Measurements from ENCODE around the gene PLXNC1. TPM values are rescaled to one million over a fixed set of nuclear protein-coding genes. Genes with fewer than 3 reads are reported as not detected.

Gene PLXNC1
- total and polyA plus RNA-seq, 2 donors (not counting 1 experiment from before 2014, with no cell fraction given): 15.1 to 86.9 TPM

DNA sequence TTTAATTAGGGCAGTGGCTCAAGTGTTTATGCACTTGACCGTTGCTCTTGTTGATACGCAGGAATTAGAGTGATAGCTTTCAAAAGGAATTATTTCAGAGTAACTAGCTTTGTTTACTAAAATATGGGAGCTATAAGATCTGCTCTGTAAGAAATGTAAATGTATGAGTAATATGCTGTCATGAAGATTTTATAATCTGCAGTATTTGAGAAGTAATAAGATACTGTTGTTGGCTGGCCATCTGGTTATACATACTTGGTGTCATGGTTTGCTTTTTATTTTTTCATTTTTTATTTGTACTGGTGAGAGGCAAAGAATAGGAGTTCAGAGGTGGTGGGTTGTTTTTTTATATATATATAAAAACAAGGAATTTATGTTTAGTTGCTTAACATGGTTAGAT, 58.5 kb downstream of the PLXNC1 start:
- Histone ChIP-seq H3K4me1 (ENCODE audit: control insufficient read depth, extremely low read depth, insufficient read depth, low read length) (no peaks in the 10 kb centered on the region), H3K79me2 (ENCODE audit: control insufficient read depth, insufficient read depth, low read length) (no peaks in the 10 kb centered on the region), H3K27me3 (ENCODE audit: control insufficient read depth, insufficient read depth, low read length) (no peaks in the 10 kb centered on the region), H3K27ac (ENCODE audit: insufficient read depth, low read length) (no peak overlapping the region), H3K4me2 (ENCODE audit: extremely low read depth, insufficient read depth, low read length) (no peak overlapping the region), H3K4me3 (replicated peaks in 1 of 4; ENCODE audit: control extremely low read depth in 1 of 4, insufficient read depth in 1 of 4, low read depth in 3 of 4, low read length in 4 of 4) (no peak overlapping the region), H3K9me3 (ENCODE audit: control insufficient read depth, insufficient read depth, low read depth, low read length) (no peaks in the 10 kb centered on the region), H3K36me3 (ENCODE audit: control insufficient read depth, insufficient read depth, low read length) (no peaks in the 10 kb centered on the region), H3K9ac (ENCODE audit: insufficient read depth, low read length) (no peak overlapping the region), H2AFZ (ENCODE audit: low read length) (no peak overlapping the region), H4K20me1 (ENCODE audit: control insufficient read depth, extremely low read depth, insufficient read depth, low read length) (no peaks in the 10 kb centered on the region)
- DNase-seq (ENCODE audit: low read depth in 2 of 2): peak in 1 of 2 donors; percentile 21
- no peak for TF ChIP-seq EZH2 (IDR thresholded peaks at IDR 0.05; ENCODE audit: low read length, missing control alignments)
- TF ChIP-seq, protein P1, sequence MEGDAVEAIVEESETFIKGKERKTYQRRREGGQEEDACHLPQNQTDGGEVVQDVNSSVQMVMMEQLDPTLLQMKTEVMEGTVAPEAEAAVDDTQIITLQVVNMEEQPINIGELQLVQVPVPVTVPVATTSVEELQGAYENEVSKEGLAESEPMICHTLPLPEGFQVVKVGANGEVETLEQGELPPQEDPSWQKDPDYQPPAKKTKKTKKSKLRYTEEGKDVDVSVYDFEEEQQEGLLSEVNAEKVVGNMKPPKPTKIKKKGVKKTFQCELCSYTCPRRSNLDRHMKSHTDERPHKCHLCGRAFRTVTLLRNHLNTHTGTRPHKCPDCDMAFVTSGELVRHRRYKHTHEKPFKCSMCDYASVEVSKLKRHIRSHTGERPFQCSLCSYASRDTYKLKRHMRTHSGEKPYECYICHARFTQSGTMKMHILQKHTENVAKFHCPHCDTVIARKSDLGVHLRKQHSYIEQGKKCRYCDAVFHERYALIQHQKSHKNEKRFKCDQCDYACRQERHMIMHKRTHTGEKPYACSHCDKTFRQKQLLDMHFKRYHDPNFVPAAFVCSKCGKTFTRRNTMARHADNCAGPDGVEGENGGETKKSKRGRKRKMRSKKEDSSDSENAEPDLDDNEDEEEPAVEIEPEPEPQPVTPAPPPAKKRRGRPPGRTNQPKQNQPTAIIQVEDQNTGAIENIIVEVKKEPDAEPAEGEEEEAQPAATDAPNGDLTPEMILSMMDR (conservative IDR thresholded peaks at IDR 0.05 in 1 of 2, IDR thresholded peaks at IDR 0.05 in 1 of 2; ENCODE audit: low read depth in 1 of 2, low read length in 2 of 2): no peak

DNA sequence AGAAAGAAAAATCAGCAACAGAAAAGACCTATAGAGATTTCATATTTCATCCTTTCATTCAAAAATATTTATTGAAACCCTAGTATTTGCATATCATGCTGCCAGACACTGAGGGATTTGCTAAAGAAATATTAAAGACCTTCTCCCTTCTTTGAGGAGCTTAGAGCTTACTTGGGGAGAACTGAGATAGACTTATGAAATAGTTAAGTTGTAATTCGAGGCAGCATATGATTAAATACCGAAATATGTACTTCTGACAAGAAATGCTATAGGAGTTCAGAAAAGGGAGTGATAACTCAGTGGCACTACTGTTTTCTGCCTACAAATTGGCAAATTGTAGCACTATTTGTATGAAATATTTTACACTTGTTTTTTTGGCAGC, 59.1 kb downstream of the PLXNC1 start:
- DNase-seq (ENCODE audit: low read depth in 2 of 2): peak in 1 of 2 donors; percentile 7
- H4K20me1 ChIP-seq (ENCODE audit: control insufficient read depth, extremely low read depth, insufficient read depth, low read length): no peaks in the 10 kb centered on the region
- H3K9ac ChIP-seq (ENCODE audit: insufficient read depth, low read length): no peak overlapping the region
- H3K36me3 ChIP-seq (ENCODE audit: control insufficient read depth, insufficient read depth, low read length): no peaks in the 10 kb centered on the region
- no peak overlapping the region for H2AFZ ChIP-seq (ENCODE audit: low read length)
- H3K79me2 ChIP-seq (ENCODE audit: control insufficient read depth, insufficient read depth, low read length): no peaks in the 10 kb centered on the region
- no peak overlapping the region for H3K27ac ChIP-seq (ENCODE audit: insufficient read depth, low read length)
- H3K27me3 ChIP-seq (ENCODE audit: control insufficient read depth, insufficient read depth, low read length): no peaks in the 10 kb centered on the region
- no peak overlapping the region for H3K4me2 ChIP-seq (ENCODE audit: extremely low read depth, insufficient read depth, low read length)
- no peaks in the 10 kb centered on the region for H3K4me1 ChIP-seq (ENCODE audit: control insufficient read depth, extremely low read depth, insufficient read depth, low read length)
- no peak overlapping the region for H3K4me3 ChIP-seq (replicated peaks in 1 of 4; ENCODE audit: control extremely low read depth in 1 of 4, insufficient read depth in 1 of 4, low read depth in 3 of 4, low read length in 4 of 4)
- TF ChIP-seq, protein P1 (conservative IDR thresholded peaks at IDR 0.05 in 1 of 2, IDR thresholded peaks at IDR 0.05 in 1 of 2; ENCODE audit: low read depth in 1 of 2, low read length in 2 of 2): no peak
- TF ChIP-seq EZH2 (IDR thresholded peaks at IDR 0.05; ENCODE audit: low read length, missing control alignments): no peak
- no peaks in the 10 kb centered on the region for H3K9me3 ChIP-seq (ENCODE audit: control insufficient read depth, insufficient read depth, low read depth, low read length)

DNA sequence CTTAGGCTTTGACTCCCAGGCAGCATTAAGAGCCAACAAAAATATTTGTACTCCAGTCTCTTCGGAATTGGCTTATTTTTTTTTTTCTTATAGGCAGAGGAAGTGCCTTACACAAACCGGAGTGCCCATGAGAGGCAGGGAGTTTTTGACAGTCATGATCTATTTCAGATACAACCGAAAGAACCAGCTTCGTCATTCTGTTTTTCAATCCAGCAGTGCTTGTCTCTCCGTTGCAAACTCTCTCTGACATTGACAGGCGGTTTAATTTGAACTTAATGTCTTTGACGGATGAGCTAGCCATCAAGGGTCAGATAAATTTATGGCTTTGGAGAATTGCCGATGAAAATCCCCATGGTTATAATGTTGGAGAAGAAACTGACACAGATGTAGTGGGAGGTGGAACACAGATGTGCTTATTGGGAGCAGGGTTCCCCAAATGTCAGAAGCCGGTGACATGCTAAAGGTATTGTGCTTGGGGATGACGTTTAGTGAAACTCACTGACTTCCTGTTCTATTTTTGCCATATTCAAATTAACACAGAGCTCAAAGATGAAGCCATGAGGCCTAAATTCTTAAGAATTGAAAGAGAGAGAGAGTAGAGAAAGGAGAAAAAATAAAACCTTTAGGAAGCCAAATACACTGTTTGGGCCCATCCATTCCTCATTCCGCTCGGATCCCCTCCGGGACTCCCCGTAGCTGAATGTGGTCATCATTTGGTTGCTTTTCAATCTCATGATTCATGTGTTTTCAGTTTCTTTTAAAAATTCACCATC, 59.7 kb downstream of the PLXNC1 start:
- no peak overlapping the region for H2AFZ ChIP-seq (ENCODE audit: low read length)
- DNase-seq (ENCODE audit: low read depth in 2 of 2): peak in 1 of 2 donors; percentile 42
- no peak for TF ChIP-seq EZH2 (IDR thresholded peaks at IDR 0.05; ENCODE audit: low read length, missing control alignments)
- TF ChIP-seq, protein P1 (conservative IDR thresholded peaks at IDR 0.05 in 1 of 2, IDR thresholded peaks at IDR 0.05 in 1 of 2; ENCODE audit: low read depth in 1 of 2, low read length in 2 of 2): no peak

More for the DNA sequence above, 59.7 kb downstream of the PLXNC1 start:
- H3K4me2 ChIP-seq (ENCODE audit: extremely low read depth, insufficient read depth, low read length): no peak overlapping the region
- no peak overlapping the region for H3K4me3 ChIP-seq (replicated peaks in 1 of 4; ENCODE audit: control extremely low read depth in 1 of 4, insufficient read depth in 1 of 4, low read depth in 3 of 4, low read length in 4 of 4)
- H3K36me3 ChIP-seq (ENCODE audit: control insufficient read depth, insufficient read depth, low read length): no peaks in the 10 kb centered on the region
- H3K27ac ChIP-seq (ENCODE audit: insufficient read depth, low read length): no peak overlapping the region
- no peaks in the 10 kb centered on the region for H3K4me1 ChIP-seq (ENCODE audit: control insufficient read depth, extremely low read depth, insufficient read depth, low read length)
- no peaks in the 10 kb centered on the region for H4K20me1 ChIP-seq (ENCODE audit: control insufficient read depth, extremely low read depth, insufficient read depth, low read length)
- no peaks in the 10 kb centered on the region for H3K27me3 ChIP-seq (ENCODE audit: control insufficient read depth, insufficient read depth, low read length)
- H3K9ac ChIP-seq (ENCODE audit: insufficient read depth, low read length): no peak overlapping the region
- no peaks in the 10 kb centered on the region for H3K79me2 ChIP-seq (ENCODE audit: control insufficient read depth, insufficient read depth, low read length)
- H3K9me3 ChIP-seq (ENCODE audit: control insufficient read depth, insufficient read depth, low read depth, low read length): no peaks in the 10 kb centered on the region

Measured in fibroblast of lung (primary cell).